K562 (cell line): ENCODE results near the gene MEX3C. TPM values are rescaled to one million over a fixed set of nuclear protein-coding genes. Genes with fewer than 3 reads are reported as not detected.

Experiments
- ATAC-seq: fragments of 200-7000 bp; cut with Tn5 transposase; 3 replicates; pipeline ENCODE4 v1.9.1; 2020; ENCODE audit warnings: moderate library complexity
- BruUV-seq: library from RNA; stranded (reverse); fragments of 400-500 nt; replicated peaks from 2 replicates; lab custom pipeline; 2021; lab: Mats Ljungman, UMichigan
- CTCF ChIA-PET: fragments of 300-600 bp; formaldehyde crosslinking; extraction: SDS; loops from one replicate; lab custom pipeline; 2021; ENCODE audit warnings: low intra/inter-chr PET ratio; lab: Yijun Ruan, JAX
- POLR2A ChIA-PET: fragments of 300-600, 350-650 bp; sonication (Branson Sonifier 250); formaldehyde crosslinking; extraction: SDS; loops from one replicate; lab custom pipeline; 2021; ENCODE audit warnings: antibody characterized with exemption, inconsistent platforms; lab: Yijun Ruan, JAX
- DNase-seq, 4 experiments: peaks; one replicate each; pipeline versions ENCODE4 v3.0.0 to v3.0.0-alpha.2; 2011 to 2018; ENCODE audit warnings: low spot score in 3 of 4, mixed read lengths in 3 of 4; ENCODE audit errors: extremely low read depth in 1 of 4
- FAIRE-seq: peaks from 2 replicates; lab custom pipeline; 2011; peaks lifted over from hg19 to GRCh38; lab: Jason Lieb, UNC
- H2AFZ ChIP-seq: 2 replicates; pipeline ENCODE4 v1.6.0; 2011; ENCODE audit warnings: low read depth, low read length, control low read depth, inconsistent platforms
- H3K27ac ChIP-seq: fragments of 200-600 bp; 3 replicates; pipeline ENCODE4 v1.8.0; 2011; ENCODE audit warnings: low read depth, mild to moderate bottlenecking, control low read depth, inconsistent platforms, low read length, moderate library complexity, mixed read lengths; ENCODE audit errors: extremely low read depth
- H3K27me3 ChIP-seq, 2 experiments: fragments of 300-600 bp in 1 of 2; 2 replicates in 1 of 2; 3 replicates in 1 of 2; pipeline versions ENCODE4 v1.6.0 to v1.8.0; 2011; ENCODE audit warnings: inconsistent platforms in 2 of 2, low read length in 2 of 2, mild to moderate bottlenecking in 1 of 2, mixed read lengths in 1 of 2, moderate library complexity in 1 of 2; ENCODE audit not compliant: control insufficient read depth in 2 of 2, insufficient read depth in 2 of 2
- H3K36me3 ChIP-seq: fragments of 300-600 bp; 3 replicates; pipeline ENCODE4 v1.8.0; 2011; ENCODE audit warnings: mild to moderate bottlenecking, low read length, inconsistent platforms; ENCODE audit not compliant: control insufficient read depth, insufficient read depth
- H3K4me1 ChIP-seq, 2 experiments: fragments of 200-600 bp in 1 of 2; replicated peaks in 1 of 2; 2 replicates in 1 of 2; 3 replicates in 1 of 2; pipeline versions ENCODE4 v1.5.1 to v1.8.0; 2011; ENCODE audit warnings: inconsistent platforms in 2 of 2, low read length in 2 of 2, mild to moderate bottlenecking in 1 of 2, mixed read lengths in 1 of 2, moderate library complexity in 1 of 2; ENCODE audit not compliant: control insufficient read depth in 2 of 2, insufficient read depth in 2 of 2
- H3K4me2 ChIP-seq: 2 replicates; pipeline ENCODE4 v1.6.1; 2011; ENCODE audit warnings: low read length, control low read depth, inconsistent platforms, mixed read lengths; ENCODE audit not compliant: insufficient read depth
- H3K4me3 ChIP-seq: fragments of 200-600 bp; sonication (generic), shearing (Covaris generic); 2 replicates; pipeline ENCODE4 v1.5.1; 2016; ENCODE audit warnings: control low read depth, inconsistent platforms
- H3K79me2 ChIP-seq: fragments of 200-600 bp; 3 replicates; pipeline ENCODE4 v1.8.0; 2011; ENCODE audit warnings: low read length, inconsistent platforms; ENCODE audit not compliant: control insufficient read depth, insufficient read depth
- H3K9ac ChIP-seq, 2 experiments: 2 replicates each; pipeline versions ENCODE4 v1.6.0 to v1.6.1; 2011; ENCODE audit warnings: low read depth in 2 of 2, low read length in 2 of 2, control low read depth in 1 of 2, inconsistent platforms in 1 of 2, mild to moderate bottlenecking in 1 of 2, mixed read lengths in 1 of 2; ENCODE audit not compliant: insufficient read depth in 1 of 2
- H3K9me1 ChIP-seq: one replicate; pipeline ENCODE4 v1.6.0; 2011; ENCODE audit warnings: inconsistent platforms, mild to moderate bottlenecking, low read length, moderate library complexity; ENCODE audit not compliant: control insufficient read depth, insufficient read depth
- H3K9me3 ChIP-seq: replicated peaks from 2 replicates; pipeline ENCODE4 v1.5.1; 2011; ENCODE audit warnings: low read depth, low read length, inconsistent platforms; ENCODE audit not compliant: control insufficient read depth, insufficient read depth
- H4K20me1 ChIP-seq: replicated peaks from 2 replicates; pipeline ENCODE4 v1.6.1; 2011; ENCODE audit warnings: low read length, inconsistent platforms, mixed read lengths; ENCODE audit not compliant: control insufficient read depth, insufficient read depth
- CHCHD3 ChIP-seq: fragments of 250-450 bp; sonication (Bioruptor Pico); IDR thresholded peaks from 2 replicates; pipeline ENCODE4 v2.1.2; 2022; ENCODE audit warnings: mild to moderate bottlenecking
- IFI16 ChIP-seq: fragments of 250-450 bp; sonication (Bioruptor Pico); IDR thresholded peaks from 2 replicates; pipeline ENCODE4 v2.1.2; 2022; ENCODE audit warnings: mild to moderate bottlenecking, inconsistent platforms
- KLF13 ChIP-seq: fragments of 450-650 bp; IDR thresholded peaks from 2 replicates; pipeline ENCODE4 v1.6.1; 2016; ENCODE audit warnings: missing genetic modification characterization, low read depth, mild to moderate bottlenecking, missing compliant biosample characterization, moderate library complexity, borderline replicate concordance
- MAZ ChIP-seq, 2 experiments: fragments of 450-650 bp in 1 of 2; sonication (generic) in 1 of 2; formaldehyde crosslinking; IDR thresholded peaks in 1 of 2; conservative IDR thresholded peaks in 1 of 2; 2 replicates each; pipeline versions ENCODE4 v1.4.0 to v1.5.0; 2020; ENCODE audit warnings: mild to moderate bottlenecking in 1 of 2, missing genetic modification reagents in 1 of 2
- NEUROD1 ChIP-seq: fragments of 150-350 bp; IDR thresholded peaks from 2 replicates; pipeline ENCODE4 v1.6.1; 2014; ENCODE audit warnings: borderline replicate concordance, low read length, low read depth; ENCODE audit not compliant: partially characterized antibody
- PHF21A ChIP-seq: fragments of 450-650 bp; IDR thresholded peaks from 2 replicates; pipeline ENCODE4 v1.6.1; 2017; ENCODE audit warnings: low read depth, borderline replicate concordance
- ZNF121 ChIP-seq: sonication (generic); formaldehyde crosslinking; conservative IDR thresholded peaks from 2 replicates; pipeline ENCODE4 v1.8.0; 2022; ENCODE audit warnings: missing genetic modification reagents
- WGBS: fragments of 100-300 bp; shearing (Covaris generic); methylation state at CpG from one replicate; pipeline ENCODE4 v1.1.6; 2016; ENCODE audit warnings: low coverage, mixed read lengths; ENCODE audit not compliant: insufficient coverage; ENCODE audit errors: missing lambda C conversion rate; 5-methylcytosine and 5-hydroxymethylcytosine counted together
- in situ Hi-C: fragments of 300-500 bp; cut with MboI; formaldehyde crosslinking; loops from 4 replicates; pipeline ENCODE4 v1.15.0; 2018; ENCODE audit warnings: inconsistent platforms, mixed read lengths
- intact Hi-C: fragments of 100-400 bp; cut with micrococcal nuclease; formaldehyde crosslinking; loops from 2 replicates; pipeline ENCODE4 v1.14.2; 2022
- polyA plus RNA-seq, 8 experiments: library from polyadenylated mRNA; depleted of rRNA in 4 of 8; stranded (reverse) in 5 of 8; unstranded in 3 of 8; fragments of >200 nt; fragmentation: Nextera tagmentation in 2 of 8; fragmentation: Illumina TruSeq in 1 of 8; extraction: Ambion mirVana in 2 of 8; extraction: Trizol in 1 of 8; gene quantifications; 2 replicates each; pipeline versions ENCODE4 v1.2.1 to v1.2.3, GENCODE V29; 2011 to 2014; ENCODE audit warnings: inconsistent platforms in 1 of 8, missing spikeins in 1 of 8
- total RNA-seq, 7 experiments: library from RNA; depleted of rRNA in 6 of 7; stranded (reverse); fragments of >200 nt in 6 of 7; fragmentation: Illumina TruSeq in 2 of 7; extraction: Trizol in 2 of 7; gene quantifications; 2 replicates each; pipeline versions ENCODE4 v1.2.1 to v1.2.3, GENCODE V29; 2011 to 2021; ENCODE audit warnings: low replicate concordance in 1 of 7
- TF ChIP-seq, protein P1 (sequence below): fragments of 450-650 bp; IDR thresholded peaks from 2 replicates; pipeline ENCODE4 v1.7.0; 2016; ENCODE audit warnings: borderline replicate concordance
- TF ChIP-seq, protein P2 (sequence below): fragments of 450-650 bp; IDR thresholded peaks from 2 replicates; pipeline ENCODE4 v1.6.1; 2014; ENCODE audit warnings: low read depth, mild to moderate bottlenecking, moderate library complexity, borderline replicate concordance

Gene MEX3C
- total and polyA plus RNA-seq, 9 of the 15 experiments (the other 6 are each of a cell fraction or from before 2014, with no cell fraction given), result 2.4 to 14.2 (median 10.6) TPM

DNA sequence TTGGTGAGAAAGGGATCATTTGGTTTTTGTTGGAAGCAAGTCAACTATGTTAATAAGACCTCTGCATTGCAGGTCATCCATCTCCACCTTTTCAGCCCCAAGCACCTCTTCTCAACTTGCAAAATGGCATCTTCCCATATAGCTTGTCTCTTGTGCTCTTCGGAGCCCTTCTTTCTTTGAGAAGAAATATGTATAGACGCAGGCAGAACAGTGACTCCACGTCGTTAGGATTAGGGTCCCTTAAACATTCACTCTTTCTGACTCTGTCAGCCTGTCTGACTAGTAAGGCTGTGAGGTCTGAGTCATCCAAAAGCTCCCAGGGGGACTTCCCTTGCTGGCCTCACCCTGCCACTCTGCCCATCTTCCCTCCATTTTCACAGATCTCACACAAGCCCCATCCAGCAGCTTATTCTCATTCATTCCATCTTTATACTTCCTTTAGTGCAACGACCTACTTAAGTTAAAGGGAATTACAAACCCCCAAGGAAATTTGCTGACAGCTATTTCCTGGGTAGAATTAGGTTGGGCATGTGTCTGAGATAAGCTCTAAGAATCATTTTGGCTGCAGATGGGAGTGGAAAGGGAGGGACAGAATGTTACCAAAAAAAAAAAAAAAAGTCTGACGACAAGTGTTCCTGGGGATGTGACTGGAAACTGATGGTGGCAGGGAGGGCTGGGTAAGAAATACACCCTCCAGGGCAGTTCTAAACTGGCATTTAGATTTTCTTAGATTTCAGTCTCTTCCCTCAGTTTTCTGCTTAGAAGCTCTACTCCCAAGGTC lies 37.7 kb upstream of the MEX3C start:
- no peaks in the 10 kb centered on the region; a peak in 2 of 5 replicates for H3K27me3 ChIP-seq
- no peaks in the 10 kb centered on the region for H3K9me3 ChIP-seq
- DNase-seq (no peak), FAIRE-seq (no peak), ATAC-seq (no peak)
- WGBS, result 3% methylated on average over 5 of the region's 6 CpGs
- ChIA-PET POLR2A (no interaction called here), CTCF (no interaction called here)
- no peaks in the 10 kb centered on the region for H3K79me2 ChIP-seq
- no peak overlapping the region for H3K4me3 ChIP-seq
- H2AFZ ChIP-seq, result no peak overlapping the region
- H3K9me1 ChIP-seq, result no peaks in the 10 kb centered on the region
- no peak overlapping the region for H3K27ac ChIP-seq
- in situ Hi-C loops, result no loop called here
- TF ChIP-seq IFI16 (CRISPR knock-in tag) (no peak), NEUROD1 (no peak), KLF13 (tag) (no peak), MAZ (CRISPR knock-in tag; conservative IDR thresholded peaks at IDR 0.05 in 1 of 2, IDR thresholded peaks at IDR 0.05 in 1 of 2) (no peak), CHCHD3 (CRISPR knock-in tag) (no peak), PHF21A (no peak), ZNF121 (CRISPR knock-in tag) (no peak)
- TF ChIP-seq, protein P1, sequence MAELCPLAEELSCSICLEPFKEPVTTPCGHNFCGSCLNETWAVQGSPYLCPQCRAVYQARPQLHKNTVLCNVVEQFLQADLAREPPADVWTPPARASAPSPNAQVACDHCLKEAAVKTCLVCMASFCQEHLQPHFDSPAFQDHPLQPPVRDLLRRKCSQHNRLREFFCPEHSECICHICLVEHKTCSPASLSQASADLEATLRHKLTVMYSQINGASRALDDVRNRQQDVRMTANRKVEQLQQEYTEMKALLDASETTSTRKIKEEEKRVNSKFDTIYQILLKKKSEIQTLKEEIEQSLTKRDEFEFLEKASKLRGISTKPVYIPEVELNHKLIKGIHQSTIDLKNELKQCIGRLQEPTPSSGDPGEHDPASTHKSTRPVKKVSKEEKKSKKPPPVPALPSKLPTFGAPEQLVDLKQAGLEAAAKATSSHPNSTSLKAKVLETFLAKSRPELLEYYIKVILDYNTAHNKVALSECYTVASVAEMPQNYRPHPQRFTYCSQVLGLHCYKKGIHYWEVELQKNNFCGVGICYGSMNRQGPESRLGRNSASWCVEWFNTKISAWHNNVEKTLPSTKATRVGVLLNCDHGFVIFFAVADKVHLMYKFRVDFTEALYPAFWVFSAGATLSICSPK, result no peak
- TF ChIP-seq, protein P2, sequence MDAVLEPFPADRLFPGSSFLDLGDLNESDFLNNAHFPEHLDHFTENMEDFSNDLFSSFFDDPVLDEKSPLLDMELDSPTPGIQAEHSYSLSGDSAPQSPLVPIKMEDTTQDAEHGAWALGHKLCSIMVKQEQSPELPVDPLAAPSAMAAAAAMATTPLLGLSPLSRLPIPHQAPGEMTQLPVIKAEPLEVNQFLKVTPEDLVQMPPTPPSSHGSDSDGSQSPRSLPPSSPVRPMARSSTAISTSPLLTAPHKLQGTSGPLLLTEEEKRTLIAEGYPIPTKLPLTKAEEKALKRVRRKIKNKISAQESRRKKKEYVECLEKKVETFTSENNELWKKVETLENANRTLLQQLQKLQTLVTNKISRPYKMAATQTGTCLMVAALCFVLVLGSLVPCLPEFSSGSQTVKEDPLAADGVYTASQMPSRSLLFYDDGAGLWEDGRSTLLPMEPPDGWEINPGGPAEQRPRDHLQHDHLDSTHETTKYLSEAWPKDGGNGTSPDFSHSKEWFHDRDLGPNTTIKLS, result no peak
- H3K4me2 ChIP-seq, result no peak overlapping the region
- no TSS peak for BruUV-seq
- intact Hi-C loops, result no loop called here
- 0 out of 5 replicates have a peak, but pooled peaks cover 0 to 9% of the 10 kb centered on the region in 2 experiments for H3K4me1 ChIP-seq
- no peaks in the 10 kb centered on the region for H3K36me3 ChIP-seq
- no peaks in the 10 kb centered on the region for H4K20me1 ChIP-seq
- no peak overlapping the region for H3K9ac ChIP-seq
